Osteocyte (in vitro differentiated cells): ENCODE data around the gene KCNH1. TPM values are rescaled to one million over a fixed set of nuclear protein-coding genes. Genes with fewer than 3 reads are reported as not detected.

Experiments
- DNase-seq: peaks from one replicate; pipeline ENCODE4 v3.0.0; 2021; ENCODE audit warnings: mixed read lengths; ENCODE audit not compliant: unreplicated experiment; ENCODE audit errors: extremely low spot score
- H3K27ac Mint-ChIP-seq: one replicate; pipeline ENCODE4 v1.8.0; 2021; ENCODE audit warnings: mild to moderate bottlenecking, mixed read lengths; ENCODE audit not compliant: unreplicated experiment
- H3K27me3 Mint-ChIP-seq: one replicate; pipeline ENCODE4 v1.8.0; 2021; ENCODE audit warnings: mixed read lengths; ENCODE audit not compliant: unreplicated experiment
- H3K36me3 Mint-ChIP-seq: one replicate; pipeline ENCODE4 v1.8.0; 2021; ENCODE audit warnings: mixed read lengths; ENCODE audit not compliant: unreplicated experiment
- H3K4me1 Mint-ChIP-seq: one replicate; pipeline ENCODE4 v1.8.0; 2021; ENCODE audit warnings: mixed read lengths; ENCODE audit not compliant: unreplicated experiment
- H3K4me3 Mint-ChIP-seq: one replicate; pipeline ENCODE4 v1.8.0; 2021; ENCODE audit warnings: mild to moderate bottlenecking, moderate library complexity, mixed read lengths; ENCODE audit not compliant: unreplicated experiment
- H3K9me3 Mint-ChIP-seq: one replicate; pipeline ENCODE4 v1.8.0; 2021; ENCODE audit warnings: mixed read lengths; ENCODE audit not compliant: unreplicated experiment
- long read RNA-seq: library from polyadenylated mRNA; unstranded; transcript quantifications from one replicate; pipeline ENCODE4 v2.0.0, GENCODE V29; 2021
- total RNA-seq: library from RNA; stranded (reverse); gene quantifications from 2 replicates; pipeline ENCODE4 v1.2.1, GENCODE V29; 2021
- TF ChIP-seq, protein P1 (sequence below): fragments of 200-600 bp; sonication (generic); IDR thresholded peaks from 2 replicates; pipeline ENCODE4 v1.5.0; 2021; ENCODE audit warnings: antibody characterized with exemption, mild to moderate bottlenecking, moderate library complexity

KCNH1 gene, protein sequence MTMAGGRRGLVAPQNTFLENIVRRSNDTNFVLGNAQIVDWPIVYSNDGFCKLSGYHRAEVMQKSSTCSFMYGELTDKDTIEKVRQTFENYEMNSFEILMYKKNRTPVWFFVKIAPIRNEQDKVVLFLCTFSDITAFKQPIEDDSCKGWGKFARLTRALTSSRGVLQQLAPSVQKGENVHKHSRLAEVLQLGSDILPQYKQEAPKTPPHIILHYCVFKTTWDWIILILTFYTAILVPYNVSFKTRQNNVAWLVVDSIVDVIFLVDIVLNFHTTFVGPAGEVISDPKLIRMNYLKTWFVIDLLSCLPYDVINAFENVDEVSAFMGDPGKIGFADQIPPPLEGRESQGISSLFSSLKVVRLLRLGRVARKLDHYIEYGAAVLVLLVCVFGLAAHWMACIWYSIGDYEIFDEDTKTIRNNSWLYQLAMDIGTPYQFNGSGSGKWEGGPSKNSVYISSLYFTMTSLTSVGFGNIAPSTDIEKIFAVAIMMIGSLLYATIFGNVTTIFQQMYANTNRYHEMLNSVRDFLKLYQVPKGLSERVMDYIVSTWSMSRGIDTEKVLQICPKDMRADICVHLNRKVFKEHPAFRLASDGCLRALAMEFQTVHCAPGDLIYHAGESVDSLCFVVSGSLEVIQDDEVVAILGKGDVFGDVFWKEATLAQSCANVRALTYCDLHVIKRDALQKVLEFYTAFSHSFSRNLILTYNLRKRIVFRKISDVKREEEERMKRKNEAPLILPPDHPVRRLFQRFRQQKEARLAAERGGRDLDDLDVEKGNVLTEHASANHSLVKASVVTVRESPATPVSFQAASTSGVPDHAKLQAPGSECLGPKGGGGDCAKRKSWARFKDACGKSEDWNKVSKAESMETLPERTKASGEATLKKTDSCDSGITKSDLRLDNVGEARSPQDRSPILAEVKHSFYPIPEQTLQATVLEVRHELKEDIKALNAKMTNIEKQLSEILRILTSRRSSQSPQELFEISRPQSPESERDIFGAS
- 7.3 and 9.4 TPM in 2 replicates for total RNA-seq
- long read RNA-seq, full-length matches to known transcripts, result 5 of 14 reads
- long read RNA-seq, partial matches to known transcripts, result 0 of 14 reads
- long read RNA-seq, other reads (novel, unspliced or antisense), result 9 of 14 reads

DNA sequence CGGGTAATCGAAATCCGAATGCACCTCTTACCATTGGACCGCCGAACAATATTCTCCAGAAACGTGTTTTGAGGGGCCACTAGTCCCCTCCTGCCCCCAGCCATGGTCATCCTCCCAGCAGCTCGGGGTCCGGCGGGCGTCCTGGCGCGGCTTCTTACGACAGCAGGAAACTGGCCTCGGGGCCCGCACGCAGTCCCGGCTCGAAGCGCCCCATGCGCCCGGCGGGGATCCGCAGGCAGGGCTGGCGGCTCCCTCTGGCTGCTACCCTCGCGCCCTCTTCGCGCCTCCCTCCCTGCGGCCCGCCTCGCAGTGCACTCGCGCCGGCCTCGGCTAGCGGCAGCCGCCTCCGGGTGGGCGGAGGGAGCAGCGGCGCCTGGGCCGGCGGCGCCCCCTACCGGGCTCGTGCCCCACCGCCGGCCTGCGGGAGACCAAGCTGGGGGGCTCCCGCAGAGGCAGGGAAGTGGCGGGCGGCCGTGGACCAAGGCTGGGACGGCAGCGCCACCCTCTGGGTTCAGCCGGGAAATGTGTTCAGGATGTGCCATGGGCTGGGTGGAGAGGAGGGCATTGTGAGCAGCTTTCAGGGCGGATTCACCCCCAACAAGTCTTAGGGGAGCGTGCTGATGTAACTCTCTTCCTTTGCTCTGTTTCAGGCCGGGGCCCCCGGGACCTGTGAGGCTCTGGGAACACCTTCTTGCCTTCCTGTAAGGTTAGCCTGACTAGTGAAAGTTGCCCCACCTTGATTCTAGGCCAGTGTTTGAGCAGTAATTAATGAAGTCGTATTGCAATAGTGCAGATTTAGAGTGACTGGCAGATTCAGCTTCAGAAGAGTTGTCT lies at the start of gene KCNH1:
TSS of gene KCNH1 (minus strand) at position 313 of the 834 bp plus-strand sequence. CDS start at position 110, 203 bp downstream.
- peaks cover 37% of the 10 kb centered on the region for H3K4me1 Mint-ChIP-seq
- peaks cover 10% of the 10 kb centered on the region for H3K27me3 Mint-ChIP-seq
- peak within 1 kb of the TSS; percentile 83 for H3K4me3 Mint-ChIP-seq
- no peaks in the 10 kb centered on the region for H3K36me3 Mint-ChIP-seq
- no peaks in the 10 kb centered on the region for H3K9me3 Mint-ChIP-seq
- peak; percentile 98 for DNase-seq
- peak within 1 kb of the TSS; percentile 73 for H3K27ac Mint-ChIP-seq
- TF ChIP-seq, protein P1, sequence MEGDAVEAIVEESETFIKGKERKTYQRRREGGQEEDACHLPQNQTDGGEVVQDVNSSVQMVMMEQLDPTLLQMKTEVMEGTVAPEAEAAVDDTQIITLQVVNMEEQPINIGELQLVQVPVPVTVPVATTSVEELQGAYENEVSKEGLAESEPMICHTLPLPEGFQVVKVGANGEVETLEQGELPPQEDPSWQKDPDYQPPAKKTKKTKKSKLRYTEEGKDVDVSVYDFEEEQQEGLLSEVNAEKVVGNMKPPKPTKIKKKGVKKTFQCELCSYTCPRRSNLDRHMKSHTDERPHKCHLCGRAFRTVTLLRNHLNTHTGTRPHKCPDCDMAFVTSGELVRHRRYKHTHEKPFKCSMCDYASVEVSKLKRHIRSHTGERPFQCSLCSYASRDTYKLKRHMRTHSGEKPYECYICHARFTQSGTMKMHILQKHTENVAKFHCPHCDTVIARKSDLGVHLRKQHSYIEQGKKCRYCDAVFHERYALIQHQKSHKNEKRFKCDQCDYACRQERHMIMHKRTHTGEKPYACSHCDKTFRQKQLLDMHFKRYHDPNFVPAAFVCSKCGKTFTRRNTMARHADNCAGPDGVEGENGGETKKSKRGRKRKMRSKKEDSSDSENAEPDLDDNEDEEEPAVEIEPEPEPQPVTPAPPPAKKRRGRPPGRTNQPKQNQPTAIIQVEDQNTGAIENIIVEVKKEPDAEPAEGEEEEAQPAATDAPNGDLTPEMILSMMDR, result peak; percentile 100

DNA sequence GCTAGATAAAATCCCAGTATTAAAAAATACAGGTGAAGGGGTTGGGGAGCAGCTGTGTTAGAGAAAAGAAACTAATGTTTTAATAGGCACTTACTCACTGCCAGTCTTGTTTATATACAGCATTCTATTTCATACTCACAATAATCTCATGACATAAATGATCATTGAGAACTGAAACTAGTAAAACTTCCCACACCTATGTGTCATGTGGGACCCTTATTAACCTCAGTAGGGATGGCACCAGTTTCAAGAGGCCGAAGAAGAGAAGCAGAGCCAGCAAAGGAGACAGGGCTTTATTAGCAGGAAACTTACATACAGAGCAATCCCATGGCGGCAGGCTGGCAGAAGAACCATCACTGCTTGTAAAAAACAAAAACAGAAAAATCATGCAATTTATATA lies 48.8 kb upstream of the KCNH1 start:
- H3K36me3 Mint-ChIP-seq, result no peaks in the 10 kb centered on the region
- H3K27ac Mint-ChIP-seq, result no peak overlapping the region
- peaks cover 39% of the 10 kb centered on the region for H3K27me3 Mint-ChIP-seq
- no peaks in the 10 kb centered on the region for H3K9me3 Mint-ChIP-seq
- no peak for DNase-seq
- no peak overlapping the region for H3K4me3 Mint-ChIP-seq
- TF ChIP-seq, protein P1, result no peak
- no peaks in the 10 kb centered on the region for H3K4me1 Mint-ChIP-seq

DNA sequence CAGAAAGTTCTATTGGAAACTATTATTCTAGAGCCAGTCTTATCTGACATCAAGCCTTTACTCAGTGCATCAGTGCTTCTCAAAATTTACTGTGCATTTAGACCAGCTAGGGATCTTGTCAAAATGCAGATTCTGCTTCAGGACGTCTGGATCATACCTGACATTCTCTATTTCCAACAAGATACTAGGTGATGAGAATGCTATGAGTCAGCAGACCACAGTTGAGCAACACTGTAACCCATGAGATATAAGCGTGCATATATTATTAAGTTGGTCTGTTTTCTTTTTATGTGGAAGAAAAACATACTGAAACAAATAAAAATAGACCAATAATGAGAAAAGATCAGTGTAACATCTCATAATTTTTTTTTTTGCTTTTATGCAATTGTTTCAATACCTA lies 40.4 kb upstream of the KCNH1 start:
- Mint-ChIP-seq H3K36me3 (peaks cover 2% of the 10 kb centered on the region), H3K27me3 (peaks cover 23% of the 10 kb centered on the region), H3K4me3 (no peak overlapping the region), H3K27ac (no peak overlapping the region), H3K9me3 (peaks cover 22% of the 10 kb centered on the region), H3K4me1 (no peaks in the 10 kb centered on the region)
- TF ChIP-seq, protein P1, result no peak
- no peak for DNase-seq

DNA sequence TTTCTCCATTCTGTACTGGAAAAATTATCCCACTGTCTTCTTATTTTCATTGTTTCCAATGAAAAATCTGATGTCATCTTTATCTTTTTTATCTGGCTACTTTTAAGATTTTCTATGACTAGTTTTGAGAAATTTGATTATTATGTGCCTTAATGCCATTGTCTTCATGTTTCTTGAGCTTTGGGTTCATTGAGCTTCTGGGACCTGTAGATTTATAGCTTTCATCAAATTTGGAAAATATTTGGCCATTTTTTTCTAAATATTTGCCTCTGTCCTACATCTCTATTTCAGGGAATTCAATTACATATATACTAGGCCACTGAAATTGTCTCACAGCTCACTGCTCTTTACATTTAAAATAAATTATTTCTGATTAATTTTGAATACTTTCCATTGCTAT lies 38.7 kb upstream of the KCNH1 start:
- H3K36me3 Mint-ChIP-seq, result peaks cover 2% of the 10 kb centered on the region
- no peak for DNase-seq
- TF ChIP-seq, protein P1, result no peak
- H3K4me1 Mint-ChIP-seq, result no peaks in the 10 kb centered on the region
- H3K9me3 Mint-ChIP-seq, result peaks cover 33% of the 10 kb centered on the region
- H3K4me3 Mint-ChIP-seq, result no peak overlapping the region
- H3K27ac Mint-ChIP-seq, result no peak overlapping the region
- H3K27me3 Mint-ChIP-seq, result peaks cover 15% of the 10 kb centered on the region
